LoVo (cell line): ENCODE data around the gene SDHAF2.
"Not testable (repeated sequence)": the region's sequence is repeated elsewhere in the genome, so short reads cannot be mapped to it uniquely, and the experiment has no call there.

ENCODE experiments used
- DNase-seq: peaks from one replicate; pipeline ENCODE4 v3.0.0-alpha.2; 2016; ENCODE audit warnings: low spot score

Gene SDHAF2

DNA sequence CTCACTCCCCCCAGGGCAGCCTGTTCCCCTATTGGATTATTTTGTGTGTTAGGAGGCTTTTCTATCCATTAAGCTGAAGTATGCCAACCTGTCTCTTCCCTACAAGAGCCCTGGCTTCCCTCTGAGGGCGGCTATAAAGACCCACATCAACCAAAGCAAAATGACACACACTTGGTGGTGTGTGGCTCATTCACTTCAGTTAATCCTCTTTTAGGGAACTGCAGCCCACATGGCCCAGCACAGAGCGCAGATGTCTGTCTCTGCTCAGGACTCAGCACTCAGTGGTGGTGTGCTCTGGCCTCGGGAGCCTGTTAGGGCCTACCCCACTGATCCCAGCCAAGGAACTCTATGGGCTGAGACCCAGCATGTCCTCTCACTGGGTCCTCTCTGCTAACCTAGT, 46.4 kb downstream of the SDHAF2 start:
- DNase-seq: no peak

DNA sequence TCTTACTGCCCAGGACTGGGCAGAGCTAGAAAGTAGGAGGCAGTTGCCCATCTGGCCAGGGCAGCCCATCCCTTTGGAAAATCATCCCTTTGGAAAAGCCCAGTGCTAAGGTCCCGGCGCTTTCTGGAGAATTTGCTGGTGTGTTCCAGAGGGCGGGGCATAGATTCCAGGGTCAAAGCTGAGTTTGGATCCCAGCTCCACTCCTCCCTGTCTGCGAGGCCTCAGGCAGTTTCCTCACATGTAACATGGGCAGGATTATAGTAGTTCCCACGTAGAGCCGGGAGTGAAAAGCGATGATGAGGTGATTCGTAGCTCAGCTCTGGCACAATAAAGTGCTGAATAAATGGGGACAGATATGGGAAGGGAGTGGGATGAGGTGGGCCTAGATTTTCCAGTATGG, 47.2 kb downstream of the SDHAF2 start:
- DNase-seq: no peak

- DNase-seq: no peak
Measured at GRCh38 chr11:61477727-61478148, 47.8 kb downstream of the SDHAF2 start.

DNA sequence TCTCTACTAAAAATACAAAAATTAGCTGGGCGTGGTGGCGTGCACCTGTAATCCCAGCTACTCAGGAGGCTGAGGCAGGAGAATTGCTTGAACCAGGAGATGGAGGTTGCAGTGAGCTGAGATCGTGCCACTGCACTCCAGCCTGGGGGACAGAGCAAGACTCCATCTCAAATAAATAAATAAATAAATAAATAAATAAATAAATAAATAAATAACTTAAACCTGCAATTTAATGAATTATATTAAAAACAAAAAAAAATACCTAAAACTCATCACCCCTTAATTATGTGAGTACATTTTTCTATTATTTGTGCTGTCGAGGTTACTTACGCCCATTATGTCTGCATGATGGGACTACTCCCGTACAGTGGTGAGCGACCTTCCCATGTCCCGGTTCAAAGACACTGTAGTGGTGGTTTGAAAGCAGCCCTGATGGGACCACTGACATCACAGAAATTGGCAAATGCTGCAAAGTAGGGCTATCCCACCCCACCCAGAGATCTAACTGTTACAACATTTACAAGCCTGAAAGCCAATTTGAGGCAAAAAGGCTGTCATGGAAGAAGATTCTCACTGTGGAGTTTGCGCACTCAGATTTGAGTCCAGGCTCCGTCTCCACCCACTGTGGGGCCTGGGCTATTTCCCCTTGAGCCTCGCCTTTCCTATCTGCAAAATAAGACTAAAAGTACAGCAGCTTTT, 49.6 kb downstream of the SDHAF2 start:
- DNase-seq: not testable (repeated sequence)

GRCh38 chr11:61480261-61480993, 50.5 kb downstream of the SDHAF2 start:
- DNase-seq: no peak

- no peak for DNase-seq
Measured at GRCh38 chr11:61480994-61481335, 51.0 kb downstream of the SDHAF2 start.

- no peak for DNase-seq
Measured at GRCh38 chr11:61481806-61482205, 51.9 kb downstream of the SDHAF2 start.

DNA sequence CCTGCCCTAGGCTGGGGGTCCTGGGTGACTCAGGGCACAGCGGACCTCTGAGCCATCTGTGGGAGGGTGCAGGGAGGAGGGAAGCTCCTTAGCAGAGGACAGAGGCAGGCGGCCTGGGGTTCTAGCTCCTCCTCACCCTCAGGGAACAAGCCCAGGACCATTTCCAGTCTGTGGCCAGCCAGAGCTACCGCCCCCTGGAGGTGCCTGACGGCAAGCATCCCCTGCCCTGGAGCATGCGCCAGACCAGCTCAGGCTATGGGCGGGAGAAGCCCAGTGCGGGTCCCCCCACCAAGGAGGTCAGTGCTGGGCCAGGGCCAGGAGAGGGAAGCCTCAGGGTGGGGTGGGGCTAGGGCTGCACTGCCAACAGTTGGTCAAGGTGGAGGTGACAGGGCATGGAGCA, 52.6 kb downstream of the SDHAF2 start:
- no peak for DNase-seq

DNA sequence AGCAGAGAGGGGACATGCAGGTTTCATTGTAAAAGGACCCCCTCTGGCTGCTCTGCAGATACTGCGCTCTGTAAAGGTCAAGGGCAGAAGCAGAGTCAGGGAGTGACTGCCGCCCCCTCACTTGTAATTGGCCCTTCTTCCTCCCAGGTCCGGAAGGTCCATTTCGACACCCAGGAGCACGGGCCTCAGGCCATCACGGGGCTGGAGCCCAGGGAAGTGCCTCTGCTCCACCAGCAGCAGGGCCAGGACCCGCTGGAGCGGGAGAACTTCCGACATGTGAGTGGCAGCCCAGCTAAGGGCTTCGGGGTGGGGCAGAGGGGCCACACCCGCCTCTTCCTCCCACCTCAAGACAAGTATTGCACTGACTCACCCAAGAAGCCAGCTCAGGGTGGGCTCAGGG, 54.6 kb downstream of the SDHAF2 start:
- no peak for DNase-seq

- DNase-seq: no peak
Measured at GRCh38 chr11:61485080-61485479, 55.2 kb downstream of the SDHAF2 start.

DNA sequence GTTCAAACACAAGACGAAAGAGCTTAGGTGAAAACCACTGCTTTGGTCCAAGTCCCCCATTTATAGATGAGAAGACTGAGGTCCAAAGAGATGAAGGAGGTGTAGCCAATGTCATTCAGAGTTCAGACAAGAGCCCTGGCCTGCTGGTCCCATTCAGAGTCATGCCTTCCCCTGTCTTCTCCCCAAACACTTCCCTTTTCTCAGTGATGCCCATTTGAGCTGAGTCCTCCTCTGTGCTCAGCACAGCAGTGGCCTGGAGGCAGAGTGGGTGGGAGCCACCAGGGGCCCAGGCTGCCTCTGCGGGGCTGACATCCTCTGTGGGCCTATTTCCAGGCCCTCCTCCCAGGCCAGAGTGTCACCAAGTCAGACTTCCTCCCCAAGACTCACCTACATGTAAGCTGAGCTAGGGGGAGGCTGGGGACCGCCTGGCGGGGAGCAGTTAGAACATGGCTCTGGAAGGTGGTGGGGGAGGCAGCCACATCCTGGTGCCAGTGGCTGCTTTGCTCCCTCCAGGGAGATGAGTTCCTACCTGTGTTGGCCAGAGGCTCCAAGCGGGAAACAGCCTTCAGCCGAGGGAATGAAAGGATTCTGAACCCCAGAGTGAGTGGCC, 56.2 kb downstream of the SDHAF2 start:
- no peak for DNase-seq

DNA sequence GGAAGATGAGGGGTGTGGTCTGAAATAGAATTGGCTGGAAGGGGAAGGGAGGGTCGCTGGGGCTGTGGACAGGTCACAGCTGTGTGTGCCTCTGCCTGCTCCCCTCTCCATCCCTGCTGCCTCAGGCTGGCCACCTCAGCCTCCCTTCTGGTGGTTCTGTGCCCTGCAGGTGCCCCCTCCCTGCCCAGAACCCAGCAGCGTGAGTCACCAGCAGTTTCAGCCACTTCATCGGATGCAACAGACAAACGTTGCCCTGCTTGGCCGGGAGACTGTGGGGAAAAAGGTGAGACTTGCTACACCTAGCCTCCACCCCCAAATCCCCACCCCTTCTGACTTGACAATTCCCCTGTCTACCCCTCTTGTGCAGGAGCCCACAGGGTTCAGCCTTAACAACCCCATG, 56.9 kb downstream of the SDHAF2 start:
- DNase-seq: no peak

DNA sequence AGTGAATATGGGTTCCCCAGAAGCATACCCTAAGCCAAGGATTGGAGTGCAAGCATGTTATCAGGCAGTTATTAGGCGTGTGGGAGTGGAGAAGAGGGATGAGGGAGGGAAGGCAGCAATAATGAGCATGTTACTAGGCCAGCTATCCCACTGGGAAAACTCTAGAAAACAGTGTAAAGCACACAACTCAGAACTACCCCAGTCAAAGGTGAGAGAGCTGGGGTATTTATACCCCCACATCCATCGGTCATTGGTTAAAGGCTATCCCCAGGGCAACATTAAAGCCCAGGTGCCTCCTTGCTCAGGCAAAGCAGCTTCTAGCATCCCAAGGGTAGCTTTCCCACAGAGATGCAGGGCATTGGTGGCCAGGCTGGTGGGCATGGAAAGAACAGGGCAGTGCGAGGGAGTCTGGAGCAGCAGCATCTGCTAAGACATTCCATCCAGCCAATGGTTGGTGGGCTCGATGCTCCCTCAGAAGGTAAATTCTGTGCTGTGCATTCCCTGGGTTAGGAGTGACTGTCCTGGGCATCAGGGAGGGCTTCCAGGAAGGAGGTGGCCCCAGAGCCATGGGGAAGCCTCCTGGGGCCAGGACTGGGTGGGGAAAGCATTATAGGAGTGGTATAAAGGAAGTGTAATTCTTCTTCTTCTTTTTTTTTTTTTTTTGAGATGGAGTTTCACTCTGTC, 57.6 kb downstream of the SDHAF2 start:
- DNase-seq: no peak

DNA sequence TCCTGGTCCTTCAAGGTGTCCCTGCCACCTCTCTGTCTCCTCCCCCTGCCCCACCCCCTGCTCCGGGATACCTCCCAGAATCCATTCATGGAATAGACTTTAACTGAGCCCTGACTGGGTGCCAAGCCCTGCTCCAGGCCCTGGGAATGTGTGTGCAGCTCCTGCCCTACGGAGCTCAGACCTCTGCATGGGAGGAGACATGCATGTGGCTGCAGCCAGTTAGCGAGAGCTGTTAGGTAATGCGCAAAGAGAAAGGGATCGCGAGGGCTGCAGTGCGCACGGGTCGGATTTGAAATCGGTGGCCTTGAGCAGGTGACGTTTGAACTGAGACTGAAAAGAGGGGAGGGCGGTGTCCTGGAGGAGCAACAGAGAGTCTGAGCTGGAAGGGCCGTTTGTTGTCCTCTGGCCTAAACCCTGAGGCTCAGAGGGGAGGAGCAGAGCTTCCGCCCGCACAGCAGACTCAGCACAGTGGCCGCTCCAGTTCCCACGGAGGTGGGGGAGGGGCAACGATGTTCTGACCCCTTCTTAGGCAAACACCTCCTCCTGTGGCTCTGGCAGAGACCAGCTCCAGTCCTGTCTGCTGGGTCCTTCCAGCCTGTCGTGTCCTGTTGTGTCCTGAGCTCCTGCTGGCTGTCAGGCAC, 58.8 kb downstream of the SDHAF2 start:
- no peak for DNase-seq

DNA sequence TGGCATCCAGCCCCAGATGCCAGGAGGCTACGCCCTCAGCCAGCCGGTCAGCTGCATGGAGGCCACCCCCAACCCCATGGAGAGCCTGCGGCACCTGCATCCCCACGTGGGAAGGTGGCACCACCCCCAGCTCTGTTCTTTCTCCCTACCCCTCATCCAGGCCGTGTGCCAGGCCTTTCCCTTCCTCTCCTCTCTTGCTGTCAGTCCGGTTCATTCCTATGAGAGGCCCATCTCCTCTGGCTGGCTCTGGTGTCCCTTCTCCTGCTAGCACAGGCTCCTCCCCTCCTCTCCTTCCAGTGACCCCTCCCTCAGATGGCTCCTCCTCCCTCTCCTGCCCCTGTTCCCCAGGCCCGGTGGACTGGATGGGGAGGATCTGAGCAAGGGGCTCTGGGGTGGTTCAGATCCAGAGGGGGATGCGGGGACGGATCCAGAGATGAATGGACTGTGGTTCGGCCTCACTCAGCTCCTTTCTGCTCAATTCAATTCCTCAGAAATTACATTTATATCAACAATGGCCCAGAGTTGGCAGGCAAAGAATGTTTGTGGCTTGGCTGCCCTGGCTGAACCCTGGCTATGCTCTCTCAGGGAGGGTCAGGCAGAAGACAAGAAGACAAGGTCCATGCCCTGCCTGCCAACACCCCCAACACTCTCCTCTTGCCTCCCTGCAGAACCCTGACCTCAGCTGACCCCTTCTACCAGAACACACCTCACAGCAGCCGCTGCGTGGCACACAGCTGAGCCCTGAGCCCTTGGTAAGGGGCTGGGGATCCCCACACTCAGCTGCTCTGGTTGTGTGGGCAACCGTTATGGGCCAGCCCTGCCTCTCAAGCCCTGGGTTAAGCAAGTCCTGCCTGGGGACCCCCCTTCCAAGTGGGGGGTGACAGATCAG, 60.2 kb downstream of the SDHAF2 start:
- no peak for DNase-seq

DNA sequence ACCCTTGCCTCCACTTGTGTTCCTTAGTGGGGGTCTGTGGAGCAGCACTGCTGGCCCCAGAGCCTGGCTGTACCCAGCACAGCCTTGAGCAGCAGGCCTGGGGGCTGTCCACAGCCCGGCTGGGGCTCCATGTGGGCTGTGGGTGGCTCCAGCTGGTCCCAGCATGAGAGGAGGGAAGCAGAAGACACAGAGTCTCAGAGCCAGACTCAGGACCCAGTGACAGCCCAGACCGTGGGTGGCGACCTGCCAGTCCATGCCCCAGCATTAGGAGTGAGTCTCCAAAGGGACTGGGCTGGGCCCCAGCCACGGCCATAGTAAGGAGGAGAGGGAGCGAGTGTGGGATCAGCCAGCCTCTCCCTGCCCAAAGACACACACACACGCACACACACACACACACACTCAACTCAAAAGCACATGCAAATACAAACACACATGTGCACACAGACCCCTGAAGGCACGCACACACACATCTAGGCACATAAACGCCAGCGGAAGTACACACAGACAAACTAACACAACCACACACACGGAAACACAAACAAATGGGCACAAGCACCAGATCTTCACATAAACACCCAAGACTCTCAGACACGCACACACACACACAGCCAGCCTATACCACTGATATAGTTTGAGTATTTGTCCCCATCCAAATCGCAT, 61.9 kb downstream of the SDHAF2 start:
- DNase-seq: no peak

GRCh38 chr11:61494381-61494961, 64.5 kb downstream of the SDHAF2 start:
- DNase-seq: no peak

DNA sequence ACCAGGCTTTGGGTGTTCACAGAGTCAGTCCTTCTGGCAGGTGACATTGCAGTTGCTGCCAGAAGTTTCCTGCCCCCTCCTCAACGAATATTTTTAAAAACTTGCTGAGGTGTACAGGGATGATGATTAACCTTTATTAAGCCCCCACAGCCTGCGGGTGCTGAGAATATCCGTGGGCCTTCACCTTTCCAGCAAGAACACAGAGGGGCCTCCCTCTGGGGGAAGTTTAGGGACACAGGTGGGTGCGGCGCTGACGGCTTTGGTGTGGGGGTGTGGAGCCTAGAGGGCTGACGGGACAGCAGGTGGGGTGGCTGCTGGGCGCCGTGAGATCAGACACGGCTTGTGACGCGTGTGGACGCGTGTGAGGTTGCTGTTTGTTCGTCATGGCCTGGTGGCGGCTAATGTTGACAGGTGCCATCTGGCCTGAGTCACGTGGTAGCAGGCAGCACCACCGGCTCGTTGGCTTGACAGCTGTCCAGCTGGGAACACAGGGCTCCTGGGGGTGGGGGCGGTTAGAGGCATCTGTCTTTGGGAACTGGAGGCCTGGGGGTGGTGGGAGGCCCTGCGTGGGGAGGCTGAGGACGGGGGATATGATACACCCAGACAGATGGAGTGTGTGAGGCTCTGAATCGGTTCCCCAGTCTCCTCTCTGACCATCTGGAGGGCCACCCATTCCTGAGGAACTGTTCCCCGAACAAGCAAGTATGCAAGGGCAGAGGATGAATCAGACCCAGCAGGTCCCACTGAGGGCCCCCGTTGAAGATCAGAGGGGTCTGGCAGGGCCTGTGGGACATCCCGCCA, 66.1 kb downstream of the SDHAF2 start:
- no peak for DNase-seq
